Measurements from ENCODE around the gene CNPY4.

The CNPY4 gene

DNA sequence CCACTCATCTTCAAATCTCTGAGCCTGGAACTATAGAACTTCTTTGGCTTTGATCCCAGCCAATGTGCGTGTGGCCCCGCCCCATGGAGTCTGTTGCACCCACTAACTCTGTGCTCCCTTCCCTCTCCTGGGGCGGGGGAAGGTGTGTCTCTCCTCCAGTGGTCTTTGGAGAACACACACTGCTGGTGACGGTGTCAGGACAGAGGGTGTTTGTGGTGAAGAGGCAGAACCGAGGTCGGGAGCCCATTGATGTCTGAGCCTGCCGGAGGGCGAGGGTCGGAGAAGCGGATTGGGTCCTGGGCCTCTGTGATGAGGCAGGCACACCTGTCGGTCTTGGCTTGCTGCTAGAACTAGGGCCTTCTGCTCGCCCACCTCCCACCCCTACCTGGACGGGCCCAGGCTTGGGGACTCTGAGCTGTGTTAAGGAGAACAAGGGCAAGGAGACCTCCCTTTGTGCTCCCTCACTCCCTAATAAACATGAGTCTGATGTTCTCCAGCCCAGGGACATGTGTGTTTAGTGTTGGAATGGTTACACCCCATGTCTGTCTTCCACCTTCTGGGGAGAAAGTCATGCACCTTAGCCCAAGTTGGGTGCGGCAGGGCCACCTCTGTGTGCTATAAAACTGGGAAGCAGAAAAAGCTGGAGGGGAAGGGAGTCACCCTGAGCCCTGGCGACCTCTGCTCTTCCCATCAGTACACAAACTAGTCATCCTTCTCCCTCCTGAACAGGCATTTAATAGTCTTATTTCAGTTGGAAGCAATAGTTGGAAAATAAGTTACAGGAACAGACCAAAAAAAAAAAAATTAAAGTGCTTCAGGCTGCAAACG is 34.5 kb downstream of the CNPY4 start:
- FAIRE-seq (no peak), DNase-seq (ENCODE audit: insufficient read length, low spot score) (no peak)
- TF ChIP-seq POU2F2 (IDR thresholded peaks at IDR 0.05; ENCODE audit: low read depth, low read length) (no peak), POLR2AphosphoS5 (IDR thresholded peaks at IDR 0.05; ENCODE audit: low read depth, low read length) (no peak), POLR2A (IDR thresholded peaks at IDR 0.05; ENCODE audit: low read depth, low read length) (no peak), SPI1 (IDR thresholded peaks at IDR 0.05; ENCODE audit: low read depth, low read length) (no peak), TAF1 (IDR thresholded peaks at IDR 0.05; ENCODE audit: low read depth, low read length) (no peak), PAX5 (IDR thresholded peaks at IDR 0.05; ENCODE audit: insufficient read depth, low read length, severe bottlenecking) (no peak)

DNA sequence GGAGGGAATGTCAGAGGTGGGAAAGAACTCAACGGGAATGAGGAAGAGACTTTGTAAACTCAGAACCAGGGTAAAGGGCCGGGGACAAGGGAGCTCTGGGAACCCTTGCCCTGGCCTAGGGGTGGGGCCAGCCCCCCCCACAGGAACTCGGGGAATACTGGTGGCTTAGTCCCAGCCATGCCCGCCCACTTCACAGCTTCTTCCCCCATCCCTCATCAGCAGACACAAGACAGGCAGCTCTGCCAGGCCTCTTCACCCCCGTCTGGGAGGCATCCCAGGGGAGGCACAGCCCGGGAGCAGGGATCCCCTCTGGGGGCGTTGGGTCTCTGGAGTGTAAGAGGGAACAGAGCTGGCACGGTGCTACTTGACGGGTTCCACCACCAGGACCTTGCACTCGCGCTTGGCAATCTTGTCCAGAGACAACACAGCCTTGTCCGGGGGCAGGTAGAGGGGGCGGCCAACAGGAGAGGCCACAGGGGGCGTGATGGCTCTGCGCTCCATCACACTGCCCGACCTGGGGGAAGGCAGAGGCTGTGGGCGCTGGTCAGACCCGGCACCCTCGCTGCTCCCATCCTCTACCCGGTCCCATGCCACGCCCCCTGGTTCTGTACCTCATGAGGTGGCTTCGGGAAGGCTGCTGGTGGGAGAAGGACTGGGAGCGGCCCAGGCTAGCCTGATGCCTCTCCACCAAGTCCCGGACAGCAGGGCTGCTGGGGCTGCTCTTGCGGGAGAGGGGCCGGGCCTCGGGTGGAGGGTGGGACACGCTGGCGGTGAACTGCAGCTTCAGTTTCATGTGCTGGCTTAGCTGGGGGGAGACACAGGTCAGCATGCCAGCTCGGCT is 35.4 kb downstream of the CNPY4 start:
- no peak for FAIRE-seq
- no peak for TF ChIP-seq SPI1 (IDR thresholded peaks at IDR 0.05; ENCODE audit: low read depth, low read length)
- TF ChIP-seq POU2F2 (IDR thresholded peaks at IDR 0.05; ENCODE audit: low read depth, low read length): no peak
- no peak for TF ChIP-seq POLR2AphosphoS5 (IDR thresholded peaks at IDR 0.05; ENCODE audit: low read depth, low read length)
- no peak for TF ChIP-seq POLR2A (IDR thresholded peaks at IDR 0.05; ENCODE audit: low read depth, low read length)
- no peak for DNase-seq (ENCODE audit: insufficient read length, low spot score)

DNA sequence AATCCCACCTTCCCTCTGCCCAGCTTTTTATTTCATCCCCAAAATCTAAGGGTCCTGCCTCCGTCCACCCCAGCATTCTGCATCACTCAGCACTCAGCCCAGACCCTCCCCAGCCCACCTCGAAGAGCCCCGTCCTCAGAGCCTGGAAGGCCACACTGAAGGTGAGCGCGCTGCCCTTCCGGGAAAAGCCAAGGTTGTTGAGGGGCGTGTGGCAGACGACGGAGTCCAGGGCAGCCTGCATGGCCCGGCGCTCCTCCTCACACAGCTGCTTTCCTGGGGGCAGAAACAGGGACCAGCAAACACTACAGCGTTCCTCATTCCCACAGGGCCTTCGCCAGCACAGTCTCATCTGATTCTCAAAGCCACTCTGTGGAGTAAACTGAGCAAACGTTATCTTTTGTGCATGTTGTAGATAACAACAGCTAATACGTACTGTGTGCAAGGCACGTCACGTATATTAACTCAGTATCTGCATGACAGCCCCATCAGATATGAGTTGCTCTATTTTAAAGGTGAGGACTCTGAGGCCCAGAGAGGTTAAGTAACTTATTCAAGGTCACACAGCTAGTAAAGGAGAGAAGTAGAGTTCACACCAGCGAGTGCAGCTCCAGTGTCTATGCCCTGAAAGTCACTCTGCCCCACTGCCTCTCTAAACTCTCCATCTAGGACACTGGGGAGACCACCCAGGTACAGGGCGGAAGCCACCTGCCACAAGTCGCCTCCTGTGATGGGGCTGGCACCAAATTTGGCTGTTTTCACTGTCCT is 36.3 kb downstream of the CNPY4 start:
- FAIRE-seq: no peak
- DNase-seq (ENCODE audit: insufficient read length, low spot score): no peak
- no peak for TF ChIP-seq POLR2AphosphoS5 (IDR thresholded peaks at IDR 0.05; ENCODE audit: low read depth, low read length)
- TF ChIP-seq TAF1 (IDR thresholded peaks at IDR 0.05; ENCODE audit: low read depth, low read length): no peak
- no peak for TF ChIP-seq PAX5 (IDR thresholded peaks at IDR 0.05; ENCODE audit: insufficient read depth, low read length, severe bottlenecking)
- no peak for TF ChIP-seq POLR2A (IDR thresholded peaks at IDR 0.05; ENCODE audit: low read depth, low read length)
- TF ChIP-seq SPI1 (IDR thresholded peaks at IDR 0.05; ENCODE audit: low read depth, low read length): no peak
- TF ChIP-seq POU2F2 (IDR thresholded peaks at IDR 0.05; ENCODE audit: low read depth, low read length): no peak

DNA sequence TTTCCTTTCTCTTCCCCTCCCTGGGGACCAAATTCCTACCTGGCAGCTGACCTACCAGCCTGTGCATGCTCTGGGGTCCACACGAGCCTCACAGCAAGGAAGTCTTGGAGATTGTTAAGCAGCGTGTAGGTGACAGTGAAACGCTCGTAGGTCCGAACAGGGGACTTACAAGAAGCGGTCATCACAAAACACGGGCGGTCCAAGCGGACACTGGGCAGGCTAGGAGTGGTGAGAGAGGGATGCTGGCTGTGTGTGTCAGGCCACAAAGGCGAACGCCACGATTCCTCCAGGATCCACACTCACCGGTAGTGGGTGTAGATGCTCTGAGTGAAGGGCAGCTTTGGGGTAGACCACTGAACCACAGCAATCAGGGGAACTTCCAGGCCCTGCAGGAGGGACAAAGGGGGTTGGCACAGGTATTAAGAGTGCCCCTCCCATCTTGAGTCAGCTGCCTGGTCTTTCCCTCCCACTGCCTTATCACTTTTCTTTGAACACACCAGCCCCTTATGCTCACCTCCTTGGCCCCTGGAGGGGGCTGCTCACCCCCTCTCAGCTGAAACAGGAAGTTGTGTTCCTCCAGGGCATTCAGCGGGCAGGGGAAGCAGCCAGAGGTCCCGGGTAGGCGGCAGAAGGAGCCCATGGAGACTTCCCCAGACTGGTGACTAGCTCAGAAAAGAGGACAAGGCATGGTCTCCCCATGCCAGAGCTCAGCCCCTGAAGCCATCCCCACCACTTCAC is 37.1 kb downstream of the CNPY4 start:
- FAIRE-seq (no peak), DNase-seq (ENCODE audit: insufficient read length, low spot score) (no peak)
- TF ChIP-seq TAF1 (IDR thresholded peaks at IDR 0.05; ENCODE audit: low read depth, low read length): no peak
- TF ChIP-seq SPI1 (IDR thresholded peaks at IDR 0.05; ENCODE audit: low read depth, low read length): no peak

DNA sequence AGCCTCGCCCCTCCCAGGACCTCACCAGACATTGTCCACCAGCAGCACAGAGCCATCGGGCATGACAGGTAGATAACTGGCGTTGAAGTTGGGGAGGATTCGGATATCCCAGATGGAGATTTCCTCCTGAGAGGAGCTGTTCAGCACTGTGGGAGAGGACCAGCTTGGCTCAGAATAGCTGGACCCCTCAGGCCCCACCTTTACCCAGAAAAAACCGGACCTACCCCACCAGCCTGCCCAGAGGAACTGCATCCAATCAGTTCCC is 37.6 kb downstream of the CNPY4 start:
- DNase-seq (ENCODE audit: insufficient read length, low spot score) (no peak), FAIRE-seq (no peak)
- TF ChIP-seq POLR2AphosphoS5 (IDR thresholded peaks at IDR 0.05; ENCODE audit: low read depth, low read length) (no peak), POU2F2 (IDR thresholded peaks at IDR 0.05; ENCODE audit: low read depth, low read length) (no peak), TAF1 (IDR thresholded peaks at IDR 0.05; ENCODE audit: low read depth, low read length) (no peak), SPI1 (IDR thresholded peaks at IDR 0.05; ENCODE audit: low read depth, low read length) (no peak)

DNA sequence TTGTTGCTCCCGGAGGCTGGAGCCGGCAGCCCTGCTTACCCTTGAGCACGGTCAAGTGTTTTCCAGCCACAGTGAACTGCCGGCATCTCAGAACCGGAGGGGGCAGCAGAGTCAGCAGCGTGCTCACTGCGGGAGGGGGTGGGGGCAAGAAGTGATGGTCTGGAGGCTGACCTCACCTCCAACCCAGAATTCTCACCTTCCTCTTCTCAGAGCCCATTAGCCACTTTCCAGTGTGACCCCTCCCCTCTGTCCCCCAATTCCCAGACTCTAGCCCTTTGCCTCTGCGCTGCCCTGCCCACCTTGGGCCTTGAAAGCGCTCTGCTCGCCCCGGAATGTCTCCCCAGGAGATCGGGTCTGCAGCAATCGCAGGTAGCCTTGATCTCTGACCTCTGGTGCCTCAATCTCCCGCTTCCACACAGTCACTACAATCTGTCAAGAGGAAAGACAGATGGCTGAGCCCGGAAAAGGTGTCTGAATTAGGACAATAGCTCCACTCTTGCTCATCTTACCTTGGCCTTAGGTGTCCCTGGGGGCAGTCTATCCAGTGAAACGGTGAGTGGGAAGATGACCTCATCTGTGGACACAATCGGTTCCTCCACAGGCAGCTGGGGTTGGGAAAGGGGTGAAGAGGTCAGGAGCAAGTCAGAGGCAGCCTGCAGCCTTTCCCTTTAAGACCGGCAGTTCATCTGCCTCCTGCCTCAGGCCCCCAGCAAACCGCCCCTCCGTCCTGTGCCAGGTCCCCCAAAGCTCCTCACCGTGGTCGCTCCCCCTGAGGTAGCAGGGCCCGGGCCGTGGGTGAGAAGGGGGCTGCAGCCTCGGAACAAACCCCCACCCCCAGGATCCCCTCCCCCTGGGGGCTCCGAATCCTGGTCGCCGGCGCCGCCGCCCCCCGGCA is 38.1 kb downstream of the CNPY4 start:
- no peak for FAIRE-seq
- DNase-seq (ENCODE audit: insufficient read length, low spot score): no peak
- TF ChIP-seq SPI1 (IDR thresholded peaks at IDR 0.05; ENCODE audit: low read depth, low read length): no peak
- TF ChIP-seq POLR2A (IDR thresholded peaks at IDR 0.05; ENCODE audit: low read depth, low read length): no peak; the same call in none of the 2 replicates
- no peak for TF ChIP-seq POLR2AphosphoS5 (IDR thresholded peaks at IDR 0.05; ENCODE audit: low read depth, low read length)
- TF ChIP-seq TAF1 (IDR thresholded peaks at IDR 0.05; ENCODE audit: low read depth, low read length): no peak
- no peak for TF ChIP-seq POU2F2 (IDR thresholded peaks at IDR 0.05; ENCODE audit: low read depth, low read length)
- TF ChIP-seq PAX5 (IDR thresholded peaks at IDR 0.05; ENCODE audit: insufficient read depth, low read length, severe bottlenecking): no peak

DNA sequence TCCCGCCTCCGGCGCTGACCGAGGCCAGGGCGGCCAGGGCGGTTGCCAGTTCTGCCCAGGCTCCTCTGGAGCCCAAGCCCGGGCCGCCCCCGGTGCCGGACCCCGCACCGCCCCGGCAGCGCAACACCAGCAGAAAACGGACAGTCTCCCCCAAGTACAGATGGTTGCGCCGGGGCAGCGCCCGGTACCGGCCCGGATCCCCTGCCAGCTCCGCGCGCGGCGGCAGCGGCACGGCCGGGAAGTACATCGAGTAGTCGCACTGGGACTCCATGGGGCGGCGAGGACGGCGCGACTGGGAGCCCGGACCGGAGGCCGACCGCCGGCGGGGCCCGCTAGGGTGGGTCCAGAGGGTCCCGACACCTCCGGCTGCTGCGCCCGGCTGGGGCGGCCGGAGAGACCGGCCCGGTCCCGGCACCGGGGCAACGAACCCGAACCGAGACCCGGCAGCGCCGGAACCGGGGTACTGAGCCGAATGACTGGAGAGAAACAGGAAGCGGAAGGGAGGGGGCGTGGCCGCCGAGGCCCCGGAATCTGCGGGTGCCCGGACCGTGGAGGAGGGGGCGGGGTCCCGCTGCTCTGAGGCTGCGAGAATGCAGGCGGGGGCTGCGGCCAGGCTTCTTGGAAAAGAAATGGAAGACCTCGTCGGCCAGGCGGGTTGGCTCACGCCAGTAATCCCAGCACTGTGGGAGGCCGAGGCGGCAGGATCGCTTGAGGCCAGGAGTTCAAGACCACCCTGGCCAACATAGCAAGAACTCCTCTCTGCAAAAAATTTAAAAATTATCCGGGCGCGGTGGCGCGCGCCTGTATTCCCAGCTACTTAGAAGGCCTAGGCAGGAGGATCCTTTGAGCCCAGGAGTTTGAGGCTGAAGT is 39.0 kb downstream of the CNPY4 start, which contains the start of gene TRAPPC14:
TSS of gene TRAPPC14 (minus strand) at position 495 of the 870 bp plus-strand sequence. CDS start at position 271, 224 bp downstream.
- DNase-seq (ENCODE audit: insufficient read length, low spot score) (peak; percentile 98), FAIRE-seq (peak; percentile 71)
- peak; percentile 17 for TF ChIP-seq PAX5 (IDR thresholded peaks at IDR 0.05; ENCODE audit: insufficient read depth, low read length, severe bottlenecking)
- TF ChIP-seq POLR2AphosphoS5 (IDR thresholded peaks at IDR 0.05; ENCODE audit: low read depth, low read length): peak; percentile 45; the same call in 1 of the 2 replicates
- peak; percentile 75 for TF ChIP-seq SPI1 (IDR thresholded peaks at IDR 0.05; ENCODE audit: low read depth, low read length)
- TF ChIP-seq POLR2A (IDR thresholded peaks at IDR 0.05; ENCODE audit: low read depth, low read length): 0 out of 2 replicates have a peak, but pooled peaks have one; percentile 60
- no peak for TF ChIP-seq POU2F2 (IDR thresholded peaks at IDR 0.05; ENCODE audit: low read depth, low read length)
- peak; percentile 40; the same call in 1 of the 2 replicates for TF ChIP-seq TAF1 (IDR thresholded peaks at IDR 0.05; ENCODE audit: low read depth, low read length)
